Adrenal gland (tissue), 12 donors: ENCODE measurements around the gene SNRNP200. TPM values are rescaled to one million over a fixed set of nuclear protein-coding genes. Genes with fewer than 3 reads are reported as not detected.

Experiments
- DNase-seq, 7 donors: peaks; one replicate each; pipeline ENCODE4 v3.0.0-alpha.2; 2019 to 2020
- H3K27ac ChIP-seq, 5 donors: fragments of 200-600 bp; sonication (generic) in 4 of 5; 1 replicate in 3 of 5; 2 replicates in 2 of 5; pipeline versions ENCODE4 v1.5.1 to v1.8.0; 2016 to 2020; ENCODE audit warnings: mild to moderate bottlenecking in 1 of 5
- H3K27me3 ChIP-seq: fragments of 200-600 bp; 2 replicates; pipeline ENCODE4 v1.8.0; 2021
- H3K36me3 ChIP-seq, 2 donors: fragments of 200-600 bp; replicated peaks in 1 of 2; 1 replicate in 1 of 2; 2 replicates in 1 of 2; pipeline versions ENCODE4 v1.5.1 to v1.8.0; 2018 to 2022
- H3K4me1 ChIP-seq, 2 donors: fragments of 200-600 bp; replicated peaks in 1 of 2; 1 replicate in 1 of 2; 2 replicates in 1 of 2; pipeline versions ENCODE4 v1.5.1 to v1.8.0; 2018 to 2021
- H3K4me3 ChIP-seq, 4 donors: fragments of 200-600 bp; sonication (generic) in 3 of 4; one replicate each; pipeline ENCODE4 v1.5.1; 2016 to 2018
- H3K9me3 ChIP-seq, 3 donors: fragments of 200-600 bp; sonication (generic) in 1 of 3; replicated peaks in 1 of 3; 1 replicate in 2 of 3; 2 replicates in 1 of 3; pipeline versions ENCODE4 v1.5.1 to v1.8.0; 2016 to 2021
- POLR2A ChIP-seq, 2 donors: fragments of 450-650 bp; IDR thresholded peaks; one replicate each; pipeline ENCODE4 v1.6.1; 2017; ENCODE audit warnings: antibody characterized with exemption in 2 of 2, mild to moderate bottlenecking in 2 of 2, moderate library complexity in 1 of 2
- WGBS, 4 donors: extraction: QIAGEN DNeasy Blood & Tissue Kit in 2 of 4; methylation state at CpG; one replicate each; pipeline versions ENCODE4 v1.1.5 to v1.1.7; 2013 to 2017; 5-methylcytosine and 5-hydroxymethylcytosine counted together
- intact Hi-C, 2 donors: fragments of 100-400 bp; cut with DNase I; formaldehyde crosslinking; loops; one replicate each; pipeline versions ENCODE4 v1.14.1 to v1.15.0; 2022 to 2023
- polyA plus RNA-seq, 3 donors: library from polyadenylated mRNA; stranded (reverse); fragments of 200-250 nt in 2 of 3; fragments of 350-450 nt in 1 of 3; fragmentation: Illumina TruSeq in 1 of 3; extraction: RNeasy Lipid Tissue Mini Kit (QIAGEN cat#74804) in 1 of 3; gene quantifications; one replicate each; pipeline ENCODE4 v1.2.3, GENCODE V29; 2013 to 2014
- total RNA-seq, 9 donors: library from RNA; depleted of rRNA in 4 of 9; stranded (reverse); fragments of >200 nt in 4 of 9; fragments of 120-200 nt in 1 of 9; fragmentation: NEBNext Ultra II Directional in 1 of 9; extraction: Animal tissue kit (Norgen Biotek cat#: 25700) in 1 of 9; gene quantifications; one replicate each; pipeline versions ENCODE4 v1.1.0 to v1.2.4, GENCODE V29; 2013 to 2023
- TF ChIP-seq, protein P1 (sequence below), 6 experiments: fragments of 450-650 bp in 4 of 6; fragments of 200-600 bp in 2 of 6; sonication (generic) in 1 of 6; IDR thresholded peaks; 1 replicate in 5 of 6; 2 replicates in 1 of 6; pipeline versions ENCODE4 v1.5.1 to v1.8.0; 2016 to 2021; ENCODE audit warnings: antibody characterized with exemption in 6 of 6, mild to moderate bottlenecking in 2 of 6, moderate library complexity in 1 of 6
- donor health status: healthy with polysubstance abuse.
- donor health status: Bipolar disorder and iron deficiency.
- donor health status: DM: yes; HTN: yes; CAD: no.
- donor health status: DM: no; HTN: no; CAD: no.
- donor health status: DM: no; HTN: no; CAD: no.
- donor health status: DM: yes; HTN: yes; CAD: no.

Gene SNRNP200
- total and polyA plus RNA-seq, 12 donors = 50.4 to 117 (median 96.1) TPM

DNA sequence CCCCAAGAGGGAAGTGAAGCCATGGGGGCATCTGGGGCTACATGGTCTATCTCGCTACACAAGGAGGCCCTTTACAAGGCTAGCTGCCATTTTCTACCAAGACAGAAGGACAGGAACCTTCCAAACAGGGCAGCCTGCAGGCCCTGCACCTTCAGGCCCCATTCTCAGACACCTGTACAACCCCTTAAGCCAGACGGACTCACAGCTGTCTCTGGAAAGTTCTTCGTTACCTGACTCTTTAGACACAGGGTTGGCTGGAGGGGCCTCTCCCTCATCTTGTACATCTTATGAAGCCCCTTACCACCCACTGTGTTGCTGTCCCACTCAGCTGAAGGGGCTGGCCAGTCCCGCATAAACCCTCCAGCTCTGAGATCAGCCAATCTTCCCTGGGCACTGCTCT is 56.7 kb downstream of the SNRNP200 start:
- TF ChIP-seq, protein P1, sequence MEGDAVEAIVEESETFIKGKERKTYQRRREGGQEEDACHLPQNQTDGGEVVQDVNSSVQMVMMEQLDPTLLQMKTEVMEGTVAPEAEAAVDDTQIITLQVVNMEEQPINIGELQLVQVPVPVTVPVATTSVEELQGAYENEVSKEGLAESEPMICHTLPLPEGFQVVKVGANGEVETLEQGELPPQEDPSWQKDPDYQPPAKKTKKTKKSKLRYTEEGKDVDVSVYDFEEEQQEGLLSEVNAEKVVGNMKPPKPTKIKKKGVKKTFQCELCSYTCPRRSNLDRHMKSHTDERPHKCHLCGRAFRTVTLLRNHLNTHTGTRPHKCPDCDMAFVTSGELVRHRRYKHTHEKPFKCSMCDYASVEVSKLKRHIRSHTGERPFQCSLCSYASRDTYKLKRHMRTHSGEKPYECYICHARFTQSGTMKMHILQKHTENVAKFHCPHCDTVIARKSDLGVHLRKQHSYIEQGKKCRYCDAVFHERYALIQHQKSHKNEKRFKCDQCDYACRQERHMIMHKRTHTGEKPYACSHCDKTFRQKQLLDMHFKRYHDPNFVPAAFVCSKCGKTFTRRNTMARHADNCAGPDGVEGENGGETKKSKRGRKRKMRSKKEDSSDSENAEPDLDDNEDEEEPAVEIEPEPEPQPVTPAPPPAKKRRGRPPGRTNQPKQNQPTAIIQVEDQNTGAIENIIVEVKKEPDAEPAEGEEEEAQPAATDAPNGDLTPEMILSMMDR (IDR thresholded peaks at IDR 0.05) = no peak
- no peak for TF ChIP-seq POLR2A (IDR thresholded peaks at IDR 0.05)
- intact Hi-C loops = loop anchor here in 1 of 2 donors (5.0 kb wide), 1 partner anchor 36 kb away; no protein-coding TSS in a partner anchor
- no peak for DNase-seq
- 91 to 100% (median 96%) methylated on average over 4 of the region's 4 CpGs for WGBS, 4 donors
- Histone ChIP-seq H3K9me3 (no peaks in the 10 kb centered on the region), H3K4me3 (no peak overlapping the region), H3K36me3 (peaks cover 0 to 13% of the 10 kb centered on the region in 2 donors), H3K27ac (no peak overlapping the region), H3K27me3 (no peaks in the 10 kb centered on the region), H3K4me1 (peaks cover 27 to 53% of the 10 kb centered on the region in 2 donors)

DNA sequence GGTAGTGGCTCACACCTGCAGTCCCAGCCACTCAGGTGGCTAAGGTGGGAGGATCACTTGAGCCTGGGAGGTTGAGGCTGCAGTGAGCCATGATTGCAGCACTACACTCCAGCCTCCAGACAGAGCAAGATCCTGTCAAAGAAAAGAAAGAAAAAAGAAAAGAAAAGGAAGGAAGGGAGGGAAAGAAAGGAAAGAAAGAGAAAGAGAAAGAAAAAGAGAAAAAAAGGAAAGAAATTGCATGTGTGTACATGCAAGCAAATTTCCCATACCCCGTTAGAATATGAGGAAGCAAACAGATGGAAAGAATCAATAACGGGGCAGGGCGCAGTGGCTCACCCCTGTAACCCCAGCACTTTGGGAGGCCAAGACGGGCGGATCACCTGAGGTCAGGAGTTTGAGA is 57.5 kb downstream of the SNRNP200 start:
- no peak for DNase-seq

DNA sequence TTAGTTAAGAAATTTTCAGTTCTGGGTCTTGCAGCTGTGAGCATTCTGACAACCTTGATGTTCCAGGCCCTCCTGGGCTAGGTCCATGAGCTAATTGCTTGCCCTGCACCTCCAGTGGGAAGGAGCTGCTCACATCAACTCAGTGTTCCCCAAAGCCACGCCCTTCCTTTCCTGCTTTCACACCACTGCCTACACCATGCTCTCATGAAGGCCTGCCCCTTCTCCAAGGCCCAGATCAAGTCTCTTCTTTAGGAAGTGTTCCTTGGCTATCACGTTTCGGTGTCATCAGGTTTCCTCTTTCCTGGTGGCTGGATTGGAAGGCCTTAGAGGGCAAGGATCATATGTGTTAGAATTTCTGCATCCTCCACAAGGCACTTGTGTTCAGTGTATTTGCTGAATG is 58.3 kb downstream of the SNRNP200 start:
- H3K36me3 ChIP-seq = no peaks in the 10 kb centered on the region
- H3K4me3 ChIP-seq = no peak overlapping the region
- intact Hi-C loops = loop anchor here in 1 of 2 donors (5.0 kb wide), 1 partner anchor 35 kb away; no protein-coding TSS in a partner anchor
- WGBS, 4 donors = 64 to 95% (median 71%) methylated on average over 3 of the region's 3 CpGs
- DNase-seq = peak in 1 of 7 donors; percentile 34
- H3K9me3 ChIP-seq = no peaks in the 10 kb centered on the region
- H3K27me3 ChIP-seq = no peaks in the 10 kb centered on the region
- peaks cover 16 to 48% of the 10 kb centered on the region in 2 donors for H3K4me1 ChIP-seq
- peak overlapping the region in 1 of 5 donors; percentile 81 for H3K27ac ChIP-seq
- TF ChIP-seq, protein P1 (IDR thresholded peaks at IDR 0.05) = no peak
- TF ChIP-seq POLR2A (IDR thresholded peaks at IDR 0.05) = no peak

More for the DNA sequence above, 57.5 kb downstream of the SNRNP200 start:
- TF ChIP-seq POLR2A (IDR thresholded peaks at IDR 0.05) = no peak
- TF ChIP-seq, protein P1 (IDR thresholded peaks at IDR 0.05) = no peak
- H3K27ac ChIP-seq = no peak overlapping the region
- H3K27me3 ChIP-seq = no peaks in the 10 kb centered on the region
- H3K9me3 ChIP-seq = no peaks in the 10 kb centered on the region
- 78 to 95% (median 90%) methylated on average over 5 of the region's 5 CpGs for WGBS, 4 donors
- H3K4me3 ChIP-seq = no peak overlapping the region
- H3K4me1 ChIP-seq = peaks cover 25 to 49% of the 10 kb centered on the region in 2 donors
- H3K36me3 ChIP-seq = peaks cover 0 to 6% of the 10 kb centered on the region in 2 donors
- intact Hi-C loops = loop anchor here in 1 of 2 donors (5.0 kb wide), 1 partner anchor 36 kb away; no protein-coding TSS in a partner anchor

DNA sequence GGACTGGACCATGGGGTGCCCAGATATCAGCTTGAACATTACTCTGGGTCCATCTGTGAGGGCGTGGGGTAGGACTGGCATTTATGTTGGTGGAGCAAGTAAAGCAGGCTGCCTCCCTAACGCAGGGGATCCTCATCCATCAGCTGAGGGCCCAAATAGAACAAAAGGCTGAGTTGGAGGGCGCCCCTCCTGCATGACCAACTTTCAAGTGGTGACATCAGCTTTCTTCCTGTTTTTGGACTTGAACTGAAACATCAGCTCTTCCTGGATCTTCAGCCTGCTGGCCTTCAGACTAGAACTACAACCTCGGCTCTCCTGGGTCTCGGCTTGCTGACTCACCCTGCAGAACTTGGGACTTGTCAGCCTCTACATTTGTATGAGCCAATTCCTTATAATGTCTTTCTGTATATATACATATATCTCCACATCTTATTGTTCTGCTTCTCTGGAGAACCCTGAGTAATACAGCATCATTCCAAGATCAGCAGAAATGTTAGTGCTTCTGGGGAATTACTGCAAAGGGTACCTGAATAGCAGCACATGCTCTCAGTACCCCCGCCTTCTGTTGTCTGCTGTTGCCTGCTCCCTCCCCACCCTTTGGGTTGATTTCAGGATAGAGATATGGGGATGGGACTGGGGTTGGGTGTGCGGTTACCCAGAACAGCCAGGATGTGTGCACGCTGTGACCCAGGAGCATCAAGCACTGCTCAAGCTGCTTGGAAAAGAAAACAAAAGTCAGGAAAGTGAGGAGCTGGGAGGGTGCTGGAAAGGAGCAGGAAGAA is 59.5 kb downstream of the SNRNP200 start:
- WGBS, 4 donors = 70 to 77% (median 76%) methylated on average over 8 of the region's 8 CpGs
- peak in 4 of 7 donors; percentile 48 to 66 (median 63) for DNase-seq
- intact Hi-C loops = loop anchor here in 1 of 2 donors (5.0 kb wide), 1 partner anchor 33 kb away; no protein-coding TSS in a partner anchor

More for the DNA sequence above, 59.5 kb downstream of the SNRNP200 start:
- no peak for TF ChIP-seq POLR2A (IDR thresholded peaks at IDR 0.05)
- TF ChIP-seq, protein P1 (IDR thresholded peaks at IDR 0.05) = no peak
- Histone ChIP-seq H3K4me3 (no peak overlapping the region), H3K9me3 (no peaks in the 10 kb centered on the region), H3K27me3 (no peaks in the 10 kb centered on the region), H3K36me3 (no peaks in the 10 kb centered on the region), H3K4me1 (peaks cover 7 to 45% of the 10 kb centered on the region in 2 donors), H3K27ac (peak overlapping the region in 2 of 5 donors; percentile 4 to 81)
